Omental fat pad (tissue), 4 donors: ENCODE data around the gene ZNF888. TPM values are rescaled to one million over a fixed set of nuclear protein-coding genes. Genes with fewer than 3 reads are reported as not detected.
"Not testable (repeated sequence)": the region's sequence is repeated elsewhere in the genome, so short reads cannot be mapped to it uniquely, and the experiment has no call there.

Experiments
- ATAC-seq: fragments of 150-250 bp; one replicate; pipeline ENCODE4 v1.9.1; 2016; ENCODE audit warnings: mild to moderate bottlenecking, moderate library complexity; ENCODE audit not compliant: low FRiP score
- DNase-seq: peaks from one replicate; pipeline ENCODE4 v3.0.0-alpha.2; 2019; ENCODE audit warnings: low spot score
- CTCF ChIP-seq, 3 donors: fragments of 450-650 bp; IDR thresholded peaks; one replicate each; pipeline ENCODE4 v1.5.1; 2016 to 2017; ENCODE audit warnings: antibody characterized with exemption in 3 of 3, mild to moderate bottlenecking in 3 of 3, moderate library complexity in 2 of 3
- total RNA-seq, 4 donors: library from RNA; depleted of rRNA; stranded (reverse); fragments of >200 nt; gene quantifications; one replicate each; pipeline ENCODE4 v1.1.0, GENCODE V29; 2016

Gene ZNF888
- total RNA-seq, 4 donors from 2014 or later, result 2.5 to 4.7 (median 3.3) TPM

- DNase-seq (no peak), ATAC-seq (no peak)
- no peak for TF ChIP-seq CTCF (IDR thresholded peaks at IDR 0.05)
These were observed 13.7 kb upstream of the ZNF888 start for GRCh38 chr19:52936954-52937325.

GRCh38 chr19:52936151-52936953 lies 13.1 kb upstream of the ZNF888 start:
- ATAC-seq (no peak), DNase-seq (no peak)
- no peak for TF ChIP-seq CTCF (IDR thresholded peaks at IDR 0.05)

GRCh38 chr19:52935434-52935833 lies 12.2 kb upstream of the ZNF888 start:
- DNase-seq (no peak), ATAC-seq (no peak)
- no peak for TF ChIP-seq CTCF (IDR thresholded peaks at IDR 0.05)

- DNase-seq, ATAC-seq: not testable (repeated sequence)
These were observed 1.4 kb upstream of the ZNF888 start for GRCh38 chr19:52924641-52925040.

GRCh38 chr19:52923778-52924593 lies 758 bp upstream of the ZNF888 start:
- ATAC-seq (peak; percentile 17), DNase-seq (no peak)
- TF ChIP-seq CTCF (IDR thresholded peaks at IDR 0.05), result no peak

- DNase-seq, result no peak
- TF ChIP-seq CTCF (IDR thresholded peaks at IDR 0.05), result no peak
- no peak for ATAC-seq
These were observed 5.7 kb downstream of the ZNF888 start for GRCh38 chr19:52917531-52917930.

GRCh38 chr19:52910648-52911047 lies 12.6 kb downstream of the ZNF888 start:
- no peak for ATAC-seq
- no peak for TF ChIP-seq CTCF (IDR thresholded peaks at IDR 0.05)
- DNase-seq, result no peak

- not testable (repeated sequence) for ATAC-seq, DNase-seq
These were observed 19.0 kb downstream of the ZNF888 start for GRCh38 chr19:52904052-52904780.
